Cerebellar nuclear complex (tissue), 1 donor: ENCODE data around the gene ARID2.

Experiments used
- DNase-seq, 2 experiments: peaks; one replicate each; lab custom pipeline; 2025; lab: John Stamatoyannopoulos, UW

Gene ARID2

GRCh38 chr12:45852508-45852907, 123.0 kb downstream of the ARID2 start:
- no peak for DNase-seq

- DNase-seq = no peak
Measured at GRCh38 chr12:45853550-45853949, 124.0 kb downstream of the ARID2 start.

GRCh38 chr12:45863332-45863731, 133.8 kb downstream of the ARID2 start:
- DNase-seq = no peak

- DNase-seq = no peak
Measured at GRCh38 chr12:45866299-45866698, 136.8 kb downstream of the ARID2 start.

GRCh38 chr12:45872446-45872845, 142.9 kb downstream of the ARID2 start:
- DNase-seq = no peak

GRCh38 chr12:45877069-45877468, 147.6 kb downstream of the ARID2 start:
- DNase-seq = no peak

GRCh38 chr12:45878630-45879255, 149.2 kb downstream of the ARID2 start:
- DNase-seq = no peak

GRCh38 chr12:45879363-45879895, 149.9 kb downstream of the ARID2 start:
- no peak for DNase-seq

GRCh38 chr12:45880533-45880932, 151.0 kb downstream of the ARID2 start:
- DNase-seq = no peak

- DNase-seq = no peak
Measured at GRCh38 chr12:45883187-45883586, 153.7 kb downstream of the ARID2 start.

GRCh38 chr12:45886685-45887084, 157.2 kb downstream of the ARID2 start:
- DNase-seq = no peak

- DNase-seq = no peak
Measured at GRCh38 chr12:45887544-45887943, 158.0 kb downstream of the ARID2 start.

GRCh38 chr12:45890276-45890675, 160.8 kb downstream of the ARID2 start:
- no peak for DNase-seq

GRCh38 chr12:45893240-45893639, 163.7 kb downstream of the ARID2 start:
- DNase-seq = no peak

GRCh38 chr12:45895961-45896360, 166.5 kb downstream of the ARID2 start:
- DNase-seq = no peak

GRCh38 chr12:45898094-45898493, 168.6 kb downstream of the ARID2 start:
- no peak for DNase-seq

GRCh38 chr12:45907955-45908354, 178.4 kb downstream of the ARID2 start:
- DNase-seq = no peak

- DNase-seq = no peak
Measured at GRCh38 chr12:45909041-45909713, 179.7 kb downstream of the ARID2 start.

- no peak for DNase-seq
Measured at GRCh38 chr12:45912774-45913173, 183.3 kb downstream of the ARID2 start.

GRCh38 chr12:45913631-45914030, 184.1 kb downstream of the ARID2 start:
- no peak for DNase-seq

- DNase-seq = no peak
Measured at GRCh38 chr12:45914090-45914489, 184.6 kb downstream of the ARID2 start.

- DNase-seq = no peak
Measured at GRCh38 chr12:45915405-45915804, 185.9 kb downstream of the ARID2 start.

- DNase-seq = no peak
Measured at GRCh38 chr12:45918818-45919217, 189.3 kb downstream of the ARID2 start.

- no peak for DNase-seq
Measured at GRCh38 chr12:45928309-45928708, 198.8 kb downstream of the ARID2 start.
